Hepatocyte (in vitro differentiated cells): ENCODE results near the gene DNM3.

Experiments
- EZH2 ChIP-seq: fragments of 200-600 bp; sonication (generic); IDR thresholded peaks from 2 replicates; pipeline ENCODE4 v1.6.1; 2016; ENCODE audit warnings: antibody characterized with exemption, mild to moderate bottlenecking, borderline replicate concordance
- TF ChIP-seq, protein P1 (sequence below): fragments of 200-600 bp; sonication (generic); IDR thresholded peaks from 2 replicates; pipeline ENCODE4 v1.5.1; 2016; ENCODE audit warnings: antibody characterized with exemption, mild to moderate bottlenecking; ENCODE audit not compliant: poor library complexity

DNA sequence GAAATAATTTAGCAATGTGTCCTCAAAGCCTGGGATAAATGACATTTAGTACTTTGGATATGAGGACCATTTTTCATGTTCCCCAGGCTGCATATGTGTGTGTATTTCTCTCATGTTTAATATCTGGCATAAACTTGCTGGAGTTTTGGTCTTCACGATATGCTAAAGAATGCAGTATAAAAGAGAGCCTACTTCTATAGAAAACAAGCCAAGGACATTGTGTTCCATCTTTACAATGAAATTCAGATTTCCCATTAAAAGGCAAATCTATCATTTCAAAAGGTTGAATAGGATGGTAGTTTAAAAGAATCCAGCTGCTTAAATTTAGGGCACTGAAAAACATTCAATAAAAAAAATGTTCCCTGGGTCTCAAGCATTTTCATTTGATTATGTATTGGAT is 410.2 kb downstream of the DNM3 start:
- TF ChIP-seq EZH2, result no peak
- TF ChIP-seq, protein P1, sequence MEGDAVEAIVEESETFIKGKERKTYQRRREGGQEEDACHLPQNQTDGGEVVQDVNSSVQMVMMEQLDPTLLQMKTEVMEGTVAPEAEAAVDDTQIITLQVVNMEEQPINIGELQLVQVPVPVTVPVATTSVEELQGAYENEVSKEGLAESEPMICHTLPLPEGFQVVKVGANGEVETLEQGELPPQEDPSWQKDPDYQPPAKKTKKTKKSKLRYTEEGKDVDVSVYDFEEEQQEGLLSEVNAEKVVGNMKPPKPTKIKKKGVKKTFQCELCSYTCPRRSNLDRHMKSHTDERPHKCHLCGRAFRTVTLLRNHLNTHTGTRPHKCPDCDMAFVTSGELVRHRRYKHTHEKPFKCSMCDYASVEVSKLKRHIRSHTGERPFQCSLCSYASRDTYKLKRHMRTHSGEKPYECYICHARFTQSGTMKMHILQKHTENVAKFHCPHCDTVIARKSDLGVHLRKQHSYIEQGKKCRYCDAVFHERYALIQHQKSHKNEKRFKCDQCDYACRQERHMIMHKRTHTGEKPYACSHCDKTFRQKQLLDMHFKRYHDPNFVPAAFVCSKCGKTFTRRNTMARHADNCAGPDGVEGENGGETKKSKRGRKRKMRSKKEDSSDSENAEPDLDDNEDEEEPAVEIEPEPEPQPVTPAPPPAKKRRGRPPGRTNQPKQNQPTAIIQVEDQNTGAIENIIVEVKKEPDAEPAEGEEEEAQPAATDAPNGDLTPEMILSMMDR, result no peak
